Measurements from ENCODE around the gene GNAT2.
A peak's percentile ranks its signal among the peaks of the same experiment; 100 is the strongest.

The GNAT2 gene

DNA sequence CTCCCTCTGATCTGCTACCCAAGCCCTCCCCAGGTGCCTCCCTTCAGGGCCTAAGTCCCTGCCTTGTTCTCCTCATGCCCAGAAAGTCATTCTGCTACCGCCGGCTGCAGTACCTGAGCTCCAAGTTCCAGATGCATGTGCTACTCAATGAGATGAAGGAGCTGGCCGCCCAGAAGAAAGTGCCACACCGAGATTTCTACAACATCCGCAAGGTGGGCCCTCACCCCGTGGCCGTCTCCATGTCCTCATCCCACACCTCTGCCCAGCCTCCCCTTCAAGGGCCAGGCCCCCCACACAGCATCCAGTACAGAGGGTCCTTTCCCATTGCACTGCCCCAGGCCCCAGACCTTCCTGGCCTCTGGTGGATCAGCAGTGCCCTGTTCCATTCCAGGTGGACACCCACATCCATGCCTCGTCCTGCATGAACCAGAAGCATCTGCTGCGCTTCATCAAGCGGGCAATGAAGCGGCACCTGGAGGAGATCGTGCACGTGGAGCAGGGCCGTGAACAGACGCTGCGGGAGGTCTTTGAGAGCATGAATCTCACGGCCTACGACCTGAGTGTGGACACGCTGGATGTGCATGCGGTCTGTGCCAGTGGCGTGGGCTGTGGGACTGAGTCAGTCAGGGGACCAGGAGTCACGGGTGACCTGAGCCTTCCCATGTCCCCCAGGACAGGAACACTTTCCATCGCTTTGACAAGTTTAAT lies 8.4 kb upstream of the GNAT2 start:
- no peak for DNase-seq (ENCODE audit: low spot score)

DNA sequence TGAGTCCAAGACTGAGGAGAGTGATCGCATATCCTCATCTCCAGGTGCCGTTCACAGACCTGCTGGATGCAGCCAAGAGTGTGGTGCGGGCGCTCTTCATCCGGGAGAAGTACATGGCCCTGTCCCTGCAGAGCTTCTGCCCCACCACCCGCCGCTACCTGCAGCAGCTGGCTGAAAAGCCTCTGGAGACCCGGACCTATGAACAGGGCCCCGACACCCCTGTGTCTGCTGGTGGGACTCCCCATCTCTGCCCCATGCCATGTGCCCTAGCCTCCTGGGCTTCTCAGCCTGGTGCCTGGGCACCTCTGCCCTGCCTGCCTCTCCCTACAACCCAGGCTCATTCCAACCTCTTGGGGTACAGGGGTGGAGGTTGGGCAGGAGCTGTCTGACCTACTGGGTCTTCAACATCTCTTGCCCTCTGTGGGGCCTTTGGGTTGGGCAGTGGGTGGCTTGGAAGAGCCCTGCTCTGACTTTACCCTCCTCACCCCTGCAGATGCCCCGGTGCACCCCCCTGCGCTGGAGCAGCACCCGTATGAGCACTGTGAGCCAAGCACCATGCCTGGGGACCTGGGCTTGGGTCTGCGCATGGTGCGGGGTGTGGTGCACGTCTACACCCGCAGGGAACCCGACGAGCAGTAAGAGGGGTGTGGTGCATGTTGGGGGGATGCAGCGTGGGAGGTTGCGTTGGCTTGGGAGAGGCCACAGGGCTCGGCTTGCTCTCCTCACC lies 7.4 kb upstream of the GNAT2 start:
- no peak for DNase-seq (ENCODE audit: low spot score)

DNA sequence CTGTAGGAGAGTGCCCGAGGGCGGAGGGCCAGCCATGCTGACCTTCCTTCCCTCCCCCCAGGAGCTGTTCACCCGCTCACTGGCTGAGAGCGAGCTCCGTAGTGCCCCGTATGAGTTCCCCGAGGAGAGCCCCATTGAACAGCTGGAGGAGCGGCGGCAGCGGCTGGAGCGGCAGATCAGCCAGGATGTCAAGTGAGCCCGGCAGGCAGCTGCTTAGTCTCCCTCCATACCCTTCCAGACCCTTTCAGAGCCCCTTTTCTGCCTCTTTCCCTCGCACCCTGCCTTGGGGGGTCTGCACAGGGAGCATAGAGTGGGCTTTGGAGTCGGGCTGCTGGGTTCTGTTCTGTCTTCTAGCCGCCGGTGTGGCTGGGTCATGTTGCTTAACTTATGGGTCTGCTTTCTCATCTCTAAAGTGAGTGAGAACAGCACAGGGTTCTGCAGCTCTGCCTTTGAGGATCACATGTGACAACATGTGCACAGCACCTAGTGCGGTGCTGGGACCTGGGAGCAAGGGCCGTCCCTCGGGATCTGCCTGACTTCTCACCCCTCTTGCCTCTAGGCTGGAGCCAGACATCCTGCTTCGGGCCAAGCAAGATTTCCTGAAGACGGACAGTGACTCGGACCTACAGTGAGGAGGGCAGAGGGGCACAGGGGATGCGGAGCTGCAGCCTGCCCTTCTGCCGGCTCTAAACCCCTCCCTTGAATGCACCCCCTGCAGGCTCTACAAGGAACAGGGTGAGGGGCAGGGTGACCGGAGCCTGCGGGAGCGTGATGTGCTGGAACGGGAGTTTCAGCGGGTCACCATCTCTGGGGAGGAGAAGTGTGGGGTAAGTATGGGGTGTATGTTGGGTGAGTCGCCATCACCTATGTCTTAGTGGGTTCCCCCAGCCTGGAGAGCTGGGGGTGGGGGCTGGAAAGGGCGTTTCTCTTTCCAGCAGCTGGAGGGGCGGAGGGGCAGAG lies 6.5 kb upstream of the GNAT2 start:
- no peak for DNase-seq (ENCODE audit: low spot score)

DNA sequence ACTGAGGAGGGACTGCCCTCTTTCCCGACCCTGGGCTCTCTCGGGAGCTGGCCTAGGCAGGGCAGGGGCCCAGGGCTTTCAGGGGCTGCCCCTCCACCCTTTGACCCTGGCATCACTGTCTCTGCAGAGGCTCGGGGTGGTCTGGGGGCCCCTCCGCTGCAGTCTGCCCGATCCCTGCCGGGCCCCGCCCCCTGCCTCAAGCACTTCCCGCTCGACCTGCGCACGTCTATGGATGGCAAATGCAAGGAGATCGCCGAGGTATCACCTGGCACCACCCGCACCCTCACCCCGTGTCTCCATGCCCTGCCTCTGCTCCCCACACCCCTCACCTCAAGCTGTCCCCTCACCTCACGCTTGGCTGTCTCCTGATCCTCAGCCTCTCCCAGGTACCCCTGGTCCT lies 5.8 kb upstream of the GNAT2 start:
- DNase-seq (ENCODE audit: low spot score): no peak

DNA sequence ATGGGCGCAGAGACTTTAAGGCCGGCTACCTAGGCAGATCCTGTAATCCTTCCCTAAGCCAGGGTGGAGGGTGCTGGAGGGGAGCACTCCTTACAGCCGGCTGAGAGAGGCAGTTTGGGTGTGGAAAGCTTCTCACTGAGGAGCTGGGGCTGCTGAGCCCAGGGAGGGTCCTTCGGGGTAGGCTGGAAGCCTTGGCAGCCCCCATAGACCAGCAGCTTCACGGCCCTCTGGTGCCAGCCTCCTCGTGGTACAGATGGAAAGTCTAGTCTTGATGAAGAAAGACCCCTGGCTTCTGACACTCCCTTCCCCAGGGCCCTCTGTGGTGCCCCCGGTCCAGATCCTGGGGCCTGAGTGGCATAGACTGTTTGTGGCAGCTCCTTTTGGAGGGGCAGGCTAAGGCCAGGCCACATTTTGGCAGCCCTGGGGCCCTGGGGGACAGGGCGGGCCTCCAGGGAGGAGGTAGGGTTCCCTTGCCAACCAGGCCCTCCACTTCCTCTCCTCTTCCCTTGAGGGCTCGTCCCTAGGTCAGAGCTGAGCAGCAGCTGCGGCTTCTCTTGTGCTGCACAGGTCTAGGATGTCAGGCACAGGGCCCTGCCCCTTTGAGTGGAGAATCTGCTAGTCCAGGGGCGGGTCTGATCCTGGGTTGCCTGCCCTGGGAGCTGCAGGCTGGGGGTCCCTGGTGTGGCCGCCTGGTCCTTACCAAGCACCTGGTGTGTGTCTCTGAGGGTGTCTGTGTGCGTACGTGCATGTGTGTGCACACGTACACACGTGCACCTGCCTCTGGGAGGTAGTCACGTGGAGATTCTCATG lies 5.0 kb upstream of the GNAT2 start:
- no peak for DNase-seq (ENCODE audit: low spot score)

DNA sequence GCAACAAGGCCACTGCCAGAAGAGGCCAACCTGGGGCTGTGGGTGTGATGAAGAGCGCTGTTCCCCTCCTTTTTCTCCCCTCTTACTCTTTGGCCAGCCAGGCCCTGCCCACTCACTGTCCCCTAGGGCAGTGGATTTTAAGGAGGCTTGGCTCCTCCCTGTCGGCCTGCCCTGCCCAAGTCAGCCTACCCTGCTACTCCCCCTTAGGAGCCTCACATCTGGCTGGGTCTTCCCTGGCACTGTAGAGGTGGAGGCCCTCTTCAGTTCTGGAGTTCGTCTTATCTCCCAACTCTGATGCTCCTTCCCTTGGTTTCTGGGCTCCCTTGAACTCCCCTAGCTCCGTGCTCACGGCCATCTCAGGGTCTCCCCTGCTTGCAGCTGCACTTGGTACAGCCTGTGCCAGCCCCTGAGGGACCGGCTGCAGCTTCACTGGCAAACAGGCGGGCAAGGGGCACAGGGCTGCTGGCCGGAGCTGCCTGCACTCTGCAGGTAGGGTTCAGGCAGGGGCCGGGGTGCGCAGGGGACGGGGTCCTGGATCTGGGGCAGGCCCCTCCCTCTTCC lies 4.3 kb upstream of the GNAT2 start:
- peak; percentile 50 for DNase-seq (ENCODE audit: low spot score)

DNA sequence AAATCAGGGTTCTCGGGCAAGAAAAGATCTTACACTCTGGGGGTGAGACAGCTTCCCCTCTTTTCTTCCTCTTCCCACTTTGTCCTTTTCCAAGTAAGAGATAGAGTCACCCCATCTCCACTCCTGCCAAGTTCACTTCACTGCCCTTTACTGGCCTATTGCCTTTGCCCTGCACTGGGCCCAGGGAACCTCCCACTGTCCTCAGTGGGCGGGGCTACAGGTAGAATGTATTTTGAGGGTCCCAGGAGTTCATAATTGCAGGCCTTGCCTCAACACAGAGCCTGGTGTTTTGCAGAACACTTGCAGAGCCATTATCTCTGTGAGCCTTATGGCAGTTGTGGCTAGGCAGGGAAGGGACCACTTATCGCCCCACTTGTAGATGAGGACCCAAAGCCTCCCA lies 3.5 kb upstream of the GNAT2 start:
- DNase-seq (ENCODE audit: low spot score): no peak

DNA sequence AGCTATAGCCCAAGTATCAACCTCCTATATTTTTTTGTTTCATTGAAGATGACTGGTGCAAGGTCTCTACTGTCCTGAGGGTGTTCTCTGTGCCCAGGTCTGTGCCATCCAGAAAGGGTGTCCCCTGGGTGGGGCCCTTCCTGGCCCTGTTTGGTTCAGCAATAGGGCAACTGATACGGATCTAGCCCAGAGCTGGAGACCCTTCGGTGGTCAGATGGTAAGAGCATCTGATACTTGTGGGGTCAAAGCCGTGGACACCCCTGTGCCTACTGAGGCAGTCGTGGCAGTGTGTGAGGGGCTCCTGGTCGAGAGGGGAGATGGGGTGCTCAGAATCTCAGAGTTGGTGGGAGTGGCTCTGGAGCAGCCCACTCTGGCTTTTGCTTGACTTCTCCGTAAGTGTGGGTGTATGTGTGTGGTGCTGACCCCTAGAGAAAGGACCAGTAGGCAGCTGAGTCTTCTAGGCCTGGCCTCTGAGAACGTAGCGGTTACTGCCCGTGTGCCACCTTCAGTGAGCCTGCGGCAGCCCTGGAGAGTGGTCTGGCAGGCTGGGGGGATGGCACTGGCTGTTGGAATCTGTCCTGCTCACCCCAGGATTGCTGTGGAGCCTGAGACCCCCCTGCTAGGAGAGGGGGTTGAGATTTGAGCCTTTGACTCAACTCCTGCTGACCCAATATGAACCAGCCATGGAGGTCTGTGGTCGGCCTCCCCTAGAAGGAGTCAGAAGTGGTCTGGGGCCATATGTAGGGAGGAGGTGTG lies 2.9 kb upstream of the GNAT2 start:
- DNase-seq (ENCODE audit: low spot score): no peak

DNA sequence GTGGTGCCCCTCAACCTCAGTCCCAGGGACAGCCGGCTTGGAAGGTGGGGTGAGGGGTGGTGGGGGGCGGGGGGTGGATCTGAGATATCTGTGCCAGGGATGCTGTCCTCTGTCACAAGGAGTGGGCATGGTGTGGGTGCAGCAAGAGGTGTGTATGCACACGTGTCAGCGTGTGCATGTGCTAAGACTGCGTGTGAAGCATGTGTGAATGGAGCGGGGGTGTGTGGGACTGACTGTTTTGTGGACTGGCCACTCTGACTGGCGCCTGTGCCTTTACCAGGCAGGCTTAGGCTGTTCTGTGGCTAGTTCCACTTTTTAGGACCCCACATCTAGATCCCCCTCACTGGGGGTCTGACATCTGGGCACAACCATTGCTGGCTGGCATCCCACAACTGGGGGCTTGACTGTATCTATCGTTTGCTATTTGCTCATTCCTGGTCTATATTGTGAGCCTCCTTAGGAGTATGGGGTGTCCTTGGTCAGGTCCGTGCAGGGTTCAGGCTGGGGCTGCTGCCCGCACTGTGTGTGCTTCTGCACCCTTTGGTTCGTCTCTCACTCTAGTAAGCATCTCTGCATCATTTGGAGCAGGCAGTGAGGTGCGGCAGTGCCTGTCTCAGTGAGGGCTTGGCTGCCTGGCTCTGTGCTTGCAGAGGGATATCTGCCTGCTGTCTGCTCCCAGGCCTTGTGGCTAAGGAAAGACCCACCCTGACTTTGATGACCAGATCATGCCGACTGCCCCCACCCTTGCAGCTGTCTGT lies 2.1 kb upstream of the GNAT2 start:
- DNase-seq (ENCODE audit: low spot score): peak; percentile 51

DNA sequence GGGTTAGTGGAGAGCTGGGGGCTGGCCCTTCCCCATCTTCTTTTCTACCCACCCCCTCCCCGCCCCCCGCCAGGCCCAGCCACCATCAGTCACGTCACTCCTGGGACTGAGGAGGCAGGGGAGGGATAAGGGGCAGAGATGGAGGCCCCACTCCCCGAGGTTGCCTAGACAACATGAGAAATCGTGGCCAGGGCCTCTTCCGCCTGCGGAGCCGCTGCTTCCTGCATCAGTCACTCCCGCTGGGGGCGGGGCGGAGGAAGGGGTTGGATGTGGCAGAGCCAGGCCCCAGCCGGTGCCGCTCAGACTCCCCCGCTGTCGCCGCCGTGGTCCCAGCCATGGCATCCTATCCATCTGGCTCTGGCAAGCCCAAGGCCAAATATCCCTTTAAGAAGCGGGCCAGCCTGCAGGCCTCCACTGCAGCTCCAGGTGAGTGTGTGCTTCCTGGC lies 1.4 kb upstream of the GNAT2 start:
- DNase-seq (ENCODE audit: low spot score): peak; percentile 96

DNA sequence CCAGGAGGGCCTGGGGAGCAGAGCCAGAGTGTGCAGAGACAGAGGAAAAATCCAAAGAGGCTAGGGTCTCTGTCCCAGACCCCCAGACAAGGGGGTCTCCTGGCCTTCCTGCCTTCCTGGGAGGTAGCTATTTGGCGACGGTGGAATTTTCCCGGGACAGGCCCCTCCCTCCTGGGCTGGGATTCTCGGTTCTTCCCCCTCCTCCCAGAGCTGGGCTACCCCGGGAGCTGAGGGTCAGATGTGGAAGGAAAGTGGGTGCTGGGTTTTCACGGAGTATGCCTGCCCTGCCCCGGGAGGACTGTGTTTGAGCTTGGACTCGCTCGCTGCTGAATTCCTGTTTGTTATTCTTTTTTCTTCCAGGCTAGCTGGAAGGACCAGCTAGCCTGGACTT lies 980 bp upstream of the GNAT2 start:
- DNase-seq (ENCODE audit: low spot score): peak; percentile 86

DNA sequence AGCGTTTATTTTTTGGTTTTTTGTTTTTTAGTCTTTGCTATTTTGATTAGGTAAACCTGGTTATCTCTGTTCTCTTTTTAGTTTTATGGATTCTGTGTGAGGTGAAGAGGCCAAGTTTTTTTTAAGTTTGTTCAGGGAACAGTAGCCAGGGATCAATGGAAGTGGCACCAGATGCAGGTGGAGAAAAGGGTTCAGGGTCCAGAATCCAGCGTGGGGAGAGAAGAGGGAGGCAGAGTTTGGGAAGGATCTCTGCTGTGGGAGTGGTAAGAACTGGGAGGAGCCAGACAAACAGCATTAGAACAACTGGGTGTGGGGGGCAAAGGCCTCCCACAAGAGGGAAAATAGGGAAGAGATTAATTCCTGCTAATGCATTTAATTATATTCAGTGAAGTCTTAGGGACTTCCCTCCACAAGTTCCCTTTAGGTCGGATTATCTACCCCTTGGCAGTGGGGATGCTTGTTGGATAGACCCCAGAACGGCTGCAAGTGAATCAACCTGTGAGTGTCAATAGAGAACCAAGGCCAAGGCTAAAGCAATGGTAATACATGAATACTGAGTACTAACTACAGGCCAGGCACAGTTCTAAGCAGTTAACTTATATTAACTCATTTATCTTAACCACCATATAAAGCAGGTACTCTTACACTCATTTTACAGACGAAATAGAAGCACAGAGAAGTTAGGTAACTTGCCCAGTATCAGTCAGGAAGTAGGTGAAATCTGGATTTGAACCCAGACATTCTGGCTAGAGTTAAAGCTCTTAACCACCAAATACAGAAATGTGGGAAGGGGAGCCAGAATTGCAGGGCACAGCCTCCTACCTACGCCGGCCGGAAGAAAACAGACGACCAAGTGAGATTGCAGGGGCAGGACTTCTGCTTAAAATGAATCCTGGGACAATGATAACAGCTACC lies 498 bp downstream of the GNAT2 start:
- DNase-seq (ENCODE audit: low spot score): no peak

DNA sequence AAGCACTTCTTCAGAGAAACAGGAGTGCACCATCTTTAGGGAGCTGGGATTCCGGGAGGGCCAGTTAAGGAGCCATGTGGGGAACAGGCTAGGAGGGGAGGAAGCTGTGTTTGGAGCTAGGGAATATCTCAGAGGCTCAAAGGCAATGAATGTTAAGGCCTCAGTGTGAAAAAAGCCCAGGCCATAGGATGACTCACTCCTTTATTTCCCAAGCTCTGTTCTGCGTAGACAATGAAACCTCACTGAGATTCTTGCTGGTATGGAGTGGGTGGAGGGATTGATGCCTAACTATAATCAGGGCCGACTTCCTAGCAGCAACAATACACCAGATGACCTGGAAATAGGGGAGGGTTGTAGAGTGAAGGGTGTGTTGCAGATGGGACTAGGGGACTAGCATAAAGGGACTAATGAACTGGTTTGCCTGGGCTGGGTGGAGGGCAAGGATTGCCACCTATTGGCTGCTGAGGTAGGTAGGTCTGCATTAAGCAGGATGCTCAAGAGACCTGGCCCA lies 2.1 kb downstream of the GNAT2 start:
- DNase-seq (ENCODE audit: low spot score): peak; percentile 84

DNA sequence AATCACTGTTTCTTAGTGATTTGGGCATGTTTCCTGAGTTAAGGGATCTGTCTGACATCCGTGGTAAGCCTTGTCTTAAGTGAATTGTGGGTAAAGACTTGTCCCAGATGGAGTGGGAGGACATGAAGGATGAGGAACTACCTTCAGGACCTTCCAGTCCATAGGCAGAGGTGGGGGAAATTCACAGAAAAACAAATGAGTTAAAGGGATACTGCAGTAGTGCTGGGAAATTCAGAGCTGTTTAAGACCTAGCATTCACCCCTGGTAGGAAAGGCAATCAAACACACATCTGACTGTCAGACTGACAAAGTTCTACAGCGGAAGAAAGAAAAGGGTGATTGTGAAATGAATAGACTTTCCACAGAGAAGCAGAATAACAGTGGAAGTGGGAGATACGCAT lies 3.0 kb downstream of the GNAT2 start:
- DNase-seq (ENCODE audit: low spot score): no peak

DNA sequence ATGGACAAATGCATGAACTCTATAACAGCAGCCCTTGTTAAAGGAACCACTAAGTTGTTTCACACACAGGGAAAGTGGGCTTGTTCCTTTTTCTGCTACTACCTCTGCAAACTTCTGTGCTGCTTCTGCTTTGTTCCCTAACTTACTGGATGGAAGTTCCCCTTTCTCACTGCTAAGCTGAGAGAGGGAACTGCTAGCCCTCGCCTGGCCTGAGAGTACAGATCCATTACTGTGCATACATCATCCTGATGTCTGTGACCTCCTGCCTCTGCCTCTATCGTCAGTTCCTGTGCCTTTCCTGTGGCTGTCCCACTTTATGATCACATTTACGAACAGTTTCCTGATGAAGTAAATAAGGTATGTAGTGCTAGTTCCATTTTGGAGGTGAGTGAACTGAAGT lies 3.5 kb downstream of the GNAT2 start:
- DNase-seq (ENCODE audit: low spot score): no peak

DNA sequence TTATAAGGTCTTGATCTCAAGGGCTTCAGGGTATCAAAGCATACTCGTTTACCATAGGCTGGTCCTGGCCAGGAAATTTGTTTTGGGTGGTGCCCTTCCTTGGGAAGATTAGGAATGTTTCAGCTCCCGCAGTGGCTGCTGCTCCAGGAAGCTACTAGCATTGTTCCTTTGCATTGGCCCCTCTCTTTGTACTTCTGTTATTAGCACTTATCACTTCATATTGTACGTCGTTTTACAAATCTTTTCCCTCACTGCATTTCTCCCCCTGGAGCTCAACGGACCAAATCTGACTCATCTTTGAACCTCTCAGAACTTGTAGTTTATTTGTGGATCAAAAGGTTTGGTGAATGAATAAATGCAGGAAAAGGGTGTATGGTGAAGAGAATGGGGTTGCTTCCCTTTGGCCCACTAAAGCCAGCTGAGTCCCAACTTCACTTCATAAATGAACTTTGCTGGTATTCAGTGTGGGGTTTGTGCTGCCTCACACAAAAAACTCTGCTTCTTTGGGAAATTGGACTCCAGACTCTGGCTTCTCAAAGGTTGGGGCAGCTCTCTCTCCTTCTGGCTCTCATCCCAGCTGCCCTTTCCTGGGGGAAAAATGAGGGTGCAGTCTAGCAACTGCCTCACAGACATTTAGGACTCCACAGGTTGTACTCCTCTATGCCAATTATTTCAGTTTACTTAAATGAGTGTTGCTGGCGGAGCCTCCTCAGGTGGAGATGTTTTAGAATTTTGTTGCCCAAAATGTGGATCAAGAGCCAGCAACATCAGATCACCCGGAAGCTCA lies 5.9 kb downstream of the GNAT2 start:
- no peak for DNase-seq (ENCODE audit: low spot score)

DNA sequence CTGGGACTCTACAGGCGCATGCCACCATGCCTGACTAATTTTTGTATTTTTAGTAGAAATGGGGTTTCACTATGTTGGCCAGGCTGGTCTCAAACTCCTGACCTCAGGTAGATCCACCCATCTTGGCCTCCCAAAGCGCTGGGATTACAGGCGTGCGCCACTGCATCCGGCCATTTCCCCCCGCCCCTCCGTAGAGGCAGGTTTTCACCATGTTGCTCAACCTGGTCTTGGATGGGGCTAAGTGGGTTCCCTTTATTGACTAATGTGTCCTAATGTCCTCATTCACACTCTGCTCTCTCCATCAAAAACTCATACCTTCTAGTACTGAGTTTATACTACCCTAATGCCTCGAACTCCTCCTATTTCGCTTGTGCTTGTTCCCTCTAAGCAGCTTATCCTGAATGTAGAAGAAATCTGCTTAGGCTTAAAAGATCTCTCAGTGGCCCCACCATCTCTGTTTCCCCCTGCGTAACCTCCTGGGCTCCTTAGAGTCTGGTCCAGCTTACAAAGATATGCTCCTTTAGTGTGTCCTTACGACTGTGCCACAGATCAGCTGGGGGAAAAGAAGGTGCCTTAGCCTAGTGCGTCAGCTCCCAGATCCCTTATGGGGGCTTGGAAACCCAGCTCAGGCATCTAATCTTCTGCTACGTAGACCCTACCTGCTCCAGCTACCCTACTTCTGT lies 8.0 kb downstream of the GNAT2 start:
- DNase-seq (ENCODE audit: low spot score): no peak

Measured in GM03348 (cell line).